HG03432 (cell line): ENCODE data around the gene TRIM42.

Source experiments
- ATAC-seq: cut with Tn5 transposase; IDR thresholded peaks from one replicate; pipeline ENCODE4 v1.9.1; 2021; ENCODE audit warnings: mild to moderate bottlenecking, moderate library complexity; ENCODE audit not compliant: unreplicated experiment

The TRIM42 gene

DNA sequence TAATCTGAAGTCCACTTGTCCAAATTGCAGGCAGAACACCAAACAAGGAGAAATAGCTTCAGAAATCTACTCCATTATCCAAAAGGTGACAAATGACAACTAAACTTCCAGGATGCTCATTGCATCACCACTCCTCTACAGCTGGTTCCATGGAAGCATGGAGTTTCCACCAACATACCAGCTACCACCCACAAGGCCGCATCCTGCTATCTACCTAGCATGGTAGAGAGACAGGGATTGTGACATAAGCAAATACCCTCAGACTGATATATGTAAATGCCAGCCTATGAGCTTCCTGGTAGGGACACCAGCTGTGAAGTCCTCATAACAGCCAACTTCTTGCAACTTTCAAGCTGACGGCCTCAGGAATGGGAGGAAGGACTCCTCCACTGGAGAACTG is at the start of gene TRIM42:
Gene TRIM42 (plus strand): TSS at position 301 of the 400 bp plus-strand sequence. CDS start 166 bp downstream, outside the sequence.
- no peak for ATAC-seq

DNA sequence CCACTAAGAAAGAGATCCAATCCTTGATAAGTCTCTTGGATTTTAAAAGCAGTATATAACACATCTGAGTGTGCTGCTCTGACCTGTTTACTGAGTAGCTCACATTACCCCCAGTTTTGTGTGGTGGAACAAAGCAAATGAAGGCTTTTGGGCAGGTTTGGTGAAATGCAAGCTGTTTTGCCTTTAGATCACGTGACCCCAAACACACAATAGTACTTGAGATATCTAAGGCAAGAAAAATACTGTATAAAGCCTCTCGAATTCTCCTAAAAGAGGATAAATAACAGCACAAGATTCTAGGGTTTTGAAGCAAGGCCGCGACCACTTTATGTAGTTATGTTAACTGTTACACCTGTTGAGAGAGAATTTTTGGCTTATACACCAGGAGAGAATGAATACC is 49.3 kb upstream of the TRIM42 start:
- ATAC-seq: no peak

DNA sequence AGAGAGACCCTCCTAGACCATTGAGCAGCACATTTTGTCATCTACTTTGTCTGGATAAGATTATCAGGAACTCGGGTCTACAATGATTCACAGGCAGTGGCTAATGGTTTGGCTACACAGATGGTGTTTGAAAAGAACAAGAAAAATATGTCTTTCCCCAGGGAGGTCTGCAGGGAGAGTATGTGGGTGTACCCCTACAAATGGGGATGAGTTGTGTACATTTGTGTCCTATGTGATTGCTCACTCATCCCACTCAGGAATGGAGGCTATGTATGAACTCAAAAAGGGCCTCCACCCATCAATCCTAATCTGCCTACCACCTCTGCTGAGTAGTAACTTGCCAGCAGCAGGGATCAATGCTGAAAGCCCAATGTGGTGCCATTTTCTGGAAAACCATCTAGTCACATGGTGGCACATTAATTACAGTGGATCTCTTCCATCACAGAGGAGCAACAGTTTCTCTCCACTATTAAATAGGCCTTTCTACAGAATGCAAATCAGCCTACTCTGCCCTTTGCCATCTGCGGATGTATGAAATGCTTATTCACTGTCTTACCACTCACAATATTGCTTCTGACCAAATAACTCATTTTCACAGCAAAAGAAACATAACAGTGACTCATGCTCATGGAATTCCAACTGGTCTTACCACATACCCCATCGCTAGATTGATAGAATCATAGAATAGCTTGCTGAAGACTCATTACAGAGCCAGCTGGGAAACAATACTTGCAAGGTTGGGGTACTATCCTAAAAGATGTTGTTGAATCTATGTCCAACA is 48.3 kb upstream of the TRIM42 start:
- no peak for ATAC-seq

DNA sequence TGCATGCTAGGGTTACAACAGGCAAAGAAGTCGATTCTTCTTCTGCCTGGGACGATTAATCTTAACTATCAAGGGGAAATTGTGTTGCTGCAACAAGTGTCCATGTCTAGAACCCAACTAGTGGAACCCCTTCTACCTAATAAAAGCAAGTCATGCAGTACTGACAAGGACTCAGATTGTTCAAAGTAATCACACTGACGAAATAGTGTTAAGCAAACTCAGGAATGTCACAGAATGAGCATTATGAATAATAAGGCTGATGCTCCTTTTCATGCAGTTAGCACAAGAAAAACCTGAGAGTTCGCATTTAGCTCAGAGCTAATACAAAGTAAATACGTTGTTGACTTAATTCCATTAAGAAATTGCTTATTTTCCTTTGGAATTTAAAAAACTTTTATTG is 47.5 kb upstream of the TRIM42 start:
- ATAC-seq: no peak

DNA sequence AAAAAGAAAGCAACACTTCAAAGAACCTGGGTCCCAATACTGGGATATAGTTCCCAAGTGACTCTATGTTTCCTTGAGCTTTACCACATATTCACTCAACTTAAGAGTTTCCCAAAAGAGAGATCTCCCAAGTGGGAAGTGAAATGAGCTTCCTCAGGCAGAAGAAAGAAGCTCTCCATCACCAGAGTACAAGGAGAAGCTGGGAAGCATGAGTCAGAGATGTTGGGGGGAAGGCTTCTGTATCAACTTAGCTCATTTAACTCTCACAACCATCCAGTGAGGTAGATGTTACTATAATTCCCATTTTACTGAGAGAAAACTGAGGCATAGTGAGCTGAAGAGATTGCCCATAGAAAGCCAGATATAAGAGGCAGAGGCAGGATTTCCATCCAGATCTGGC is 47.0 kb upstream of the TRIM42 start:
- no peak for ATAC-seq

DNA sequence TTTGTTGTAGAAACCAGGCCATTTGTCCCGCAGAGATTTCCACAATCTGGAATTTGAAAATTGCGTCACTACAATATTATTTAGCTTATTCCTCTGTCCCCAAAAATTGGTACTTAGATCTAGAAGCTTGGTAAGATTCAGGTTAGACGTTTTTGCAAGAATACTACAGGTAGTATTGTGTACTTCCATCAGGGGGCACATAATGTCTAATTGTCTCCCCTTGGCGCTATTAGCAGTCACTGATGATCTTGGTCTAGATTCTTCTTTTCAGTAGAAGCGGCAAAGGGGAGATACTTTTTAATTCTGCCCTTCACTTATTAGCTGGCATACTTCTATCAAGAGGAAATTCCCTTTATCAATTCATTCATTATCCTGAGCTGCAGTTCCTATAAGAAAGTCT is 42.6 kb upstream of the TRIM42 start:
- no peak for ATAC-seq

DNA sequence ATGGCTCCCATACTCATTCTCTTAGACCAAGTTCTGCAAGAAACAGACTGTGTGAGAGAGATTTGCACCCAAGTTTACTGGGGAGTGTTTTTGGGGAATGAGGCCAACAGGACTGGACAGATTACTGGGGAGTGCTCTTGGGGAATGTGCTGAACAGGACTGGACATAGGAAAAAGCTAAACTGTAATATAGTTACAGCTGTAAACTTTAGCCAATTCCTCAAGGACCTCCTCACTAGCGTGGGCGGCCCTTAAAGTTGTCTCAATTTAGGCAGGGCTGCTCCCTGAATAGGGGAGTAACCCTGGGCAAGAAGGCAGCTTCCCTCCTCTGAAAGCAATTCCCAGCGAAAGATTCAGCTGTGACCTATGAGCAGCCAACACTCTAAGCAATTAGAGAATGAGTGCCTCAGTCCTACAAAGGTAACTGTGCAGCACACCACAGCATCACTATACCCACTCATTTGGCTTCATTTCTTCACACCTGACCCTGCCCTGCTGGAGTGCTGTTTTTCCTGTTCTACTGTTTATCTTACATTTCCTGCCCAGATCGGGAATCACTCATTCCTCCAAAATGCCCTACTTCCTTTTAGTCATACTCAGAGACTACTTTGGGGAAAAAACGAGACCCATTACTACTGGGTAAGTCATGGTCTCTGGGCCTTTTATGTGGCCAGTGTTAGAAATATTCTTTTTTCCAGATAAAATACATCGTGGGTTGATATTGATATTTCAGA is 41.3 kb upstream of the TRIM42 start:
- no peak for ATAC-seq

DNA sequence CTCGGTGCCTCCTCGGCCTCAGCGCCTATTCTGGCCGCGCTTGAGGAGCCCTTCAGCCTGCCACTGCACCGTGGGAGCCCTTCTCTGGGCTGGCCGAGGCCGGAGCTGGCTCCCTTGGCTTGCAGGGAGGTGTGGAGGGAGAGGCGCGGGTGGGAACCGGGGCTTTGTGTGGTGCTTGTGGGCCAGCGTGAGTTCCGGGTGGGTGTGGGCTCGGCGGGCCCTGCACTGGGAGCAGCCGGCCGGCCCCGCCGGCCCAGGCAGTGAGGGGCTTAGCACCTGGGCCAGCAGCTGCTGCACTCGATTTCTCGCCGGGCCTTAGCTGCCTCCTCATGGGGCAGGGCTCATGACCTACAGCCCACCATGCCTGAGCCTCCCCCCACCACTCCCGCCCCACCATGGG is 26.6 kb upstream of the TRIM42 start:
- no peak for ATAC-seq

DNA sequence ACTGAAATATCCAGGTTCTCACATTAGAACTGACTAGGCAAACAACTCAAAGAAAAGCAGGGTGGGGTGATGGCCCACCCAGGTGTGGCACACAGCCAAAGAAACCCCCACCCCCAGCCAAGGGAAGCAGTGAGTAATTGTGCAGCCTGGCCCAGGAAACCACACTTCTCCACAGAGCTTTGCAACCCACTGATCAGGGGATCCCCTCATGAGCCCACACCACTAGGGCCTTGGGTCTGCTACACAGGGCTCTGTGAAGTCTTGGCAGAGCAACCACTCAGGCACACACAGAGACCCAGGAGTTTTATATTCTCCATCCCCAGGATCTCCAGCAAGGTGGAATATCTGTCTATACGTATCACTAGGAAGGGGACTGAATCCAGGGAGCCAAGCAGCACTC is 22.2 kb upstream of the TRIM42 start:
- ATAC-seq: peak; percentile 66

DNA sequence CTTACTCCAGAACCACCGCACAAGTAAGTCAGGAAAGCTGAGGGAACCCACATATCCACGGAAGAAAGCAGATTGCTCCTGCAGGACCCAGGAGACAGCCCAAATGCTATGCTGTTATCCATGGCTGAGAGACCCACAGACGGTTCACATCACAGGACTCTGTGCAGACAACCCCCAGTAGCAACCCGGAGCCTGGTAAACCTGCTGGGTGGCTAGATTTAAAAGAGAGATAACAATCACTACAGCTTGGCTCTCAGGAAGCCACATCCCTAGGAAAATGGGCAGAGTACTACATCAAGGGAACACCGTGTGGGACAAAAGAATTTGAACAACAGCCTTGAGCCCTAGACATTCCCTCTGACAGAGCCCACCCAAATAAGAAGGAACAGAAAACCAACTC is 13.8 kb upstream of the TRIM42 start:
- ATAC-seq: no peak

DNA sequence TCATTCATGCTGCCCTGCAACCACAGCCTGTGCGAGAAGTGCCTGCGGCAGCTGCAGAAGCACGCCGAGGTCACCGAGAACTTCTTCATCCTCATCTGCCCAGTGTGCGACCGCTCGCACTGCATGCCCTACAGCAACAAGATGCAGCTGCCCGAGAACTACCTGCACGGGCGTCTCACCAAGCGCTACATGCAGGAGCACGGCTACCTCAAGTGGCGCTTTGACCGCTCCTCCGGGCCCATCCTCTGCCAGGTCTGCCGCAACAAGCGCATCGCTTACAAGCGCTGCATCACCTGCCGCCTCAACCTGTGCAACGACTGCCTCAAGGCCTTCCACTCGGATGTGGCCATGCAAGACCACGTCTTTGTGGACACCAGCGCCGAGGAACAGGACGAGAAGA is 4.7 kb downstream of the TRIM42 start:
- ATAC-seq: no peak

DNA sequence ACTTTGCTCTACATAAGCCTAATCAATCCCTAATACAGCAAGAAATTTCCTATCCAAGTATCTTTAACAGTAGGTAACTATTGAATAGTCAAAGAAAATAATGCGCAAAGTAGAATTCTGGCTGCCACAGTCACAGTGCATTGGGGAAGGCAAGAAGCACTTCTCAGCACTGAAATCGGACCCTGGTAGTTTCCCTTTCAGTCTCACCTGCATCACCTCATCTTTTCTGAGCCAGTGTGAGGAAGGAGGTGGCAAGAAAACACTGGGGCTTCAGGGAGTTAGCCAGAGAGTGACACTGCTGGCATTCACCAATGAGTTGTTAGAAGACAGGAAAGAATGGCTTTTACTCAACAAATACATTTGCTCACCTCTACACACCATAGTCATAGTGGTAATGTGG is 8.3 kb downstream of the TRIM42 start:
- ATAC-seq: no peak

DNA sequence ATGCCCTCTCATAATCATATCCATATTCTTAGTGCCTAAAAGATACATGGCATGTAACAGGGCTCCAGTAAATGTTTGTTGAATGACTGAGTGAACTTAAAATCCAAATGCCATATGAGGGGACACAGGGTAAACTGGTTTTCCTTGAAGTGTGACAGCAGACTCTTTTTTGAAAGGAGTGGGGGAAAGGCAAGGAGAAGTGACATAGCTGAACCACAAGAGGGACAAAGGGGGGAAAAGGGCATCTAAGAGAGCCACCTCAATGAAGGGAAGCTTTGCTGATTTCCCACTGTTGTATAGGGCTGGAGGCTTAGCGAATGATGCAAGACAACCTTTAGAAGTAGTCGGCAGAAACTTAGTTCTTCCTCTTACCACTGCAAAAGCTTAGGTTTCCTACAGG is 9.1 kb downstream of the TRIM42 start:
- no peak for ATAC-seq

DNA sequence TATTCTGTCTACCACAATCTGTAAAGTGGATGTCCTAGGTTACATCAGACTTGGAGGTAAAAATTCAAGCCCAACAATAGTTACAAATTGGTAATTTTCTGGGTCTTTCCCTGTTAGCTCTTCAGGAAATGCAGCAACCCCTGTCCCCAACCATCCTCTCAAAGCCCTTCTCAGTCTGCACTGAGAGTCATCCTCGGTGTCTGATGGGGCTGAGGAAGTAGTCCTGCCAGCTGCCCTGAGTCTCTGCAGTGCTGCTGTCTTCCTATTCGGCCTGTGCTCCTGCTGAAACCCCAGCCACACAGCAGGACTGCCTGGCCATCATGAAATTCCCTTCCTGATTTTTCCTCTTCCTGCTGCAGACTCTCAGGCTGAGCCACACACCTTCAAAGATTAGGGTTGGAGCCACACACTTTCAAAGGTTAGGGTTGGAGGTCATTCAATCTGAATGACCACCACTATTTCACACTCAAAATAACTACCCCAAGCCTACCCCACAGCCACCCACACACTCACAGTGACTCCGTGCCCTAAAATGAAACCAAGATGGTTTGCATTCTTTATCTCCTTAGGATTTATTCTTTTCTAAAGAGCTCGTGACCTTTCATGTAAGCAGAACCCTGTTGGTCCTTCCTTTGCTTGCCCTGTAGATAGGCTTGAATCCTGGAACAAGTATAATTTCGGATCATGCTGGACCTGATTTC is 17.6 kb downstream of the TRIM42 start:
- ATAC-seq: no peak

DNA sequence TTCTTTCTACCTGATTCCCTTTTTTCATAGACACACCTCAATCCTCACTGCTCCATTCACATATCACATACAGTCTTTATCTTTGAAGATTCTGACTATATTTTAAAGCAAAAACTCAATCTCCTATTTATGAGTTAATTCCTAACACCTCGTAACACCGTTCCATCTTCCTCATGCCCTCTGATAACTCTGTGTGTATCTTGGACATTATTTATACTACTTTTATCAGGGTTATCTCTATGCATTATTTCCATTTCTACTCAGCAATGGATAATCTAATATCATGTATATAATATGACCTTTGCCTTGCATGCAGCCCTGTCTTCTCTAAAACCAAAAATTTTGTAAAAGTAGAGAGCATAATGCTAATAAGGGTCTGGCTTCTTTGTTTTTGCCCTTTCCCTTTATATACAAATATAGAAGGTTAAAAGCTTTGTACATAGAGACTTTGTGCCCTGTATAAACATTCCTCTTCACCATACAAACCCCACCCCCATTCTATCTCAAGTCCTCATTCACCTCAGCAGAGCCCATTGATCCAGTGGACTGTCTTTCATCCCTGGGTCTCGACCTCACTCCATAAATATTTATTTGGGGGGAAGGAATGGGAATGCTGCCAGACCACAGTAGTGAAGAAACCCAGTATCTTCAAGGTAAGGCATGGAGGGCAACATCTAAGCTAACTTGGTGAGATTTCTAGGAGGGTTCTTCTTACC is 21.8 kb downstream of the TRIM42 start:
- no peak for ATAC-seq

DNA sequence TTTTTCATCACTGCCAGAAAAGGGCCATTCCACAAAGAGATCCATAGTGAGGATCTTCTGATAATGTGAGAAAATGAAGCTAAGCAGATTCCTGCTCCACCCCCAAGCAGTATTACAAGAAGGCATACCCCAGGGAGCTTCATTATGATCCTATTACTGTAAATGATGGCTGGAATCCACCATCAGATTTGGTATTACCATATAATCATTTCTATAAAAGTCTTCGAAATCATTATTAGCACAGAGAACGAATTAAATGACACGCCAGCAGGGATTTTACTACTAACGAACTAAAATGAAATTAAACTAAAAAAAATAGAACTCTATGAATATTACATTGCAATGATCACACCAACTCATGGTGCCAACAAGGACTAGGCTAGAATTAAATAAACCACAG is 24.4 kb downstream of the TRIM42 start:
- no peak for ATAC-seq

DNA sequence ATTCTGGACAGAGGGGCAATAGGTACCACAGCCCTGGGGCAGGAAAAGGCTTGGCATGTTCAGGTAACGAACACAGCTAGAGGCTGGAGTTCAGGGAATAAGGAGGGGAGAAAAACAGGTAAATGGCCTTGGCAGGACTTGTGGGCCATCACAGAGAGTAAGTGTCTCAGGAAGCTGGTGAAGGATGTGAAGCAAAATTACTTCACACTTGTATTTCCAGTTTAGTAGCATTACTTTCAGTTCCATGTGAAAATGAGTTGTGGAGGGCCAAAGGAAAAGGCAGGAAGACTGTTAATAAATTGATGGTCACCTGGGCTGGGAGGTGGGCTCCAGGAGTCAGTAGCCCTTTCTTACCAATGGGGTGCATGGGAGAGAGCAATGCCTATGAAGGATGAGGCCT is 25.6 kb downstream of the TRIM42 start:
- no peak for ATAC-seq

DNA sequence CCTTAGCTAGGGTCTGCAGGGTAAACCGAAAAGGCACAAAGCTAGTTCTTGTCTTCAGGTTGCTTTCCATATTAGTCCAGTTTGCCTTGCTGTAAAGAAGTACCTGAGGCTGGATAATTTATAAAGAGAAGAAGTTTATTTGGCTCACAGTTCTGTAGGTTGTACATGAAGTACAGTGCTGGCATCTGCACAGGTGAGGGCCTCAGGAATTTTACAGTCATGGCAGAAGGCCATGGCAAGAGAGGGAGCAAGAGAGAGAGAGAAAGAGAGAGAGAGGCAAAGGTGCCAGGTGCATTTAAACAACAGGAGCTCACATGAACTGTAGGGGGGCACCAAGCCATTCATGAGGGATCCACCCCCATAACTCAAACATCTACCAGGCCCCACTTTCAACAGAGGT is 26.9 kb downstream of the TRIM42 start:
- no peak for ATAC-seq

DNA sequence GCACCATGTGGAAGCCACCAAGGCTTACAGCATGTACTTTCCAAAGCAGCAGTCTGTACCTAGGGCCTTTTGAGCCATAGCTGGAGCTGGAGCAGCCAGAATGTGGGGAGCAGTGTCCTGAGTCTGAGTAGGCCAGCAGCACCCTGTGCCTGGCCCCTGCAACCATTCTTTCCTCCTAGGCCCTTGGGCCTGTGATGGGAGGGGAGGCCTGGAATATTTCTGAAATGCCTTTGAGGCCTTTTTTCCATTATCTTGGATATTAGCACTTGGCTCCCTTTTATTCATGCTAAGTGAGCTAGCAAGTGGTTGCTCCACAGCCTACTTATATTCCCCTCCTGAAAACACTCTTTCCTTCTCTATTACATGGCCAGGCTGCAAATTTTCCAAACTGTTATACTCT is 28.1 kb downstream of the TRIM42 start:
- no peak for ATAC-seq

DNA sequence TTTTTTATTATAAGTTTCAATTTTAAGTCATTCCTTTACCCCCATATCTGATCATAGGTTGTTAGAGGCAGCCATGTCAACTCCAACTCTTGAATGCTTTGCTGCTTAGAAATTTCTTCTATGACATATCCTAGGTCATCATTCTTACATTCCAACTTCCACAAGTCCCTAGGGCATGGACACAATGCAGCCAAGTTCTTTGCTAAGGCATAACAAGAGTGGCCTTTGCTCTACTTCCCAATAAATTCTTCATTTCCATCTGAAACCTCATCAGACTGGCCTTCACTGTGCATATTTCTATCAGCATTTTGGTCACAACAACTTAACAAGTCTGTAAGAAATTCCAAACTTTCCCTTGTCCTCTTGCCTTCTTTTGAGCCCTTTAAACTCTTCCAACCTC is 28.5 kb downstream of the TRIM42 start:
- no peak for ATAC-seq

DNA sequence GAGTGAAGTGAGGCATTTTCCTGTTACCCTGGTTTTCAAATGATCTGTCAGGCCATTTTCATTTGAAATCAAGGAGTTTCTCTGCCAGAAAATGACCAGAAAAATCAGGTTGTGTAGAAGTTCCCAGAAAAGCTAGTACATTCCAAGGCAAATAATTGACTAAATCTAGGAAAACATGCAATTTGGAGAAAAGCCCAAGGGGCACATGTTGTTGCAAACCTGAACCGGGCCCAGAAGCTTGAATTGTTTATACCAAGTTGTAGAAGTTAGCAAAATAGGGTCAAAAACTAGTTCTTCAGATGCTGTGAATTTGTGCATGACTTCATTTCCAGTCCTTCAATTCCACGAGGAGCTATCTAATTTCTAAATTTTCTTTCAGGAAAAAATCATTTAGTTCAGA is 31.0 kb downstream of the TRIM42 start:
- ATAC-seq: no peak
